Nephron progenitor cell (in vitro differentiated cells): ENCODE results near the gene TMEM87B.
A peak's percentile ranks its signal among the peaks of the same experiment; 100 is the strongest.

Source experiments
- DNase-seq: peaks from one replicate; pipeline ENCODE4 v3.0.0; 2021
- H3K27ac Mint-ChIP-seq: 2 replicates; pipeline ENCODE4 v1.8.0; 2021; ENCODE audit warnings: mild to moderate bottlenecking, moderate library complexity, mixed read lengths
- H3K27me3 Mint-ChIP-seq: 2 replicates; pipeline ENCODE4 v1.8.0; 2021; ENCODE audit warnings: mild to moderate bottlenecking, low read depth, mixed read lengths; ENCODE audit not compliant: poor library complexity
- H3K36me3 Mint-ChIP-seq: 2 replicates; pipeline ENCODE4 v1.8.0; 2021; ENCODE audit warnings: low read depth, mixed read lengths
- H3K4me1 Mint-ChIP-seq: 2 replicates; pipeline ENCODE4 v1.8.0; 2021; ENCODE audit warnings: mixed read lengths
- H3K4me3 Mint-ChIP-seq: 2 replicates; pipeline ENCODE4 v1.8.0; 2021; ENCODE audit warnings: mild to moderate bottlenecking, moderate library complexity, mixed read lengths
- H3K9me3 Mint-ChIP-seq: 2 replicates; pipeline ENCODE4 v1.8.0; 2021; ENCODE audit warnings: mild to moderate bottlenecking, moderate library complexity, mixed read lengths
- TF ChIP-seq, protein P1 (sequence below): fragments of 200-600 bp; sonication (generic); IDR thresholded peaks from 2 replicates; pipeline ENCODE4 v1.5.0; 2021; ENCODE audit warnings: antibody characterized with exemption

TMEM87B gene

GRCh38 chr2:112047537-112048235 is 7.4 kb upstream of the TMEM87B start:
- Mint-ChIP-seq H3K4me1 (peaks cover 12% of the 10 kb centered on the region), H3K4me3 (no peak overlapping the region), H3K9me3 (peaks cover 65% of the 10 kb centered on the region), H3K36me3 (peaks cover 21% of the 10 kb centered on the region), H3K27ac (no peak overlapping the region), H3K27me3 (peaks cover 5% of the 10 kb centered on the region)
- DNase-seq, result no peak
- TF ChIP-seq, protein P1, sequence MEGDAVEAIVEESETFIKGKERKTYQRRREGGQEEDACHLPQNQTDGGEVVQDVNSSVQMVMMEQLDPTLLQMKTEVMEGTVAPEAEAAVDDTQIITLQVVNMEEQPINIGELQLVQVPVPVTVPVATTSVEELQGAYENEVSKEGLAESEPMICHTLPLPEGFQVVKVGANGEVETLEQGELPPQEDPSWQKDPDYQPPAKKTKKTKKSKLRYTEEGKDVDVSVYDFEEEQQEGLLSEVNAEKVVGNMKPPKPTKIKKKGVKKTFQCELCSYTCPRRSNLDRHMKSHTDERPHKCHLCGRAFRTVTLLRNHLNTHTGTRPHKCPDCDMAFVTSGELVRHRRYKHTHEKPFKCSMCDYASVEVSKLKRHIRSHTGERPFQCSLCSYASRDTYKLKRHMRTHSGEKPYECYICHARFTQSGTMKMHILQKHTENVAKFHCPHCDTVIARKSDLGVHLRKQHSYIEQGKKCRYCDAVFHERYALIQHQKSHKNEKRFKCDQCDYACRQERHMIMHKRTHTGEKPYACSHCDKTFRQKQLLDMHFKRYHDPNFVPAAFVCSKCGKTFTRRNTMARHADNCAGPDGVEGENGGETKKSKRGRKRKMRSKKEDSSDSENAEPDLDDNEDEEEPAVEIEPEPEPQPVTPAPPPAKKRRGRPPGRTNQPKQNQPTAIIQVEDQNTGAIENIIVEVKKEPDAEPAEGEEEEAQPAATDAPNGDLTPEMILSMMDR, result no peak

GRCh38 chr2:112048236-112048592 is 6.9 kb upstream of the TMEM87B start:
- TF ChIP-seq, protein P1, result no peak
- DNase-seq, result no peak
- H3K27ac Mint-ChIP-seq, result no peak overlapping the region
- no peak overlapping the region for H3K4me3 Mint-ChIP-seq
- peaks cover 22% of the 10 kb centered on the region for H3K36me3 Mint-ChIP-seq
- H3K27me3 Mint-ChIP-seq, result peaks cover 5% of the 10 kb centered on the region
- peaks cover 14% of the 10 kb centered on the region for H3K4me1 Mint-ChIP-seq
- H3K9me3 Mint-ChIP-seq, result peaks cover 69% of the 10 kb centered on the region

DNA sequence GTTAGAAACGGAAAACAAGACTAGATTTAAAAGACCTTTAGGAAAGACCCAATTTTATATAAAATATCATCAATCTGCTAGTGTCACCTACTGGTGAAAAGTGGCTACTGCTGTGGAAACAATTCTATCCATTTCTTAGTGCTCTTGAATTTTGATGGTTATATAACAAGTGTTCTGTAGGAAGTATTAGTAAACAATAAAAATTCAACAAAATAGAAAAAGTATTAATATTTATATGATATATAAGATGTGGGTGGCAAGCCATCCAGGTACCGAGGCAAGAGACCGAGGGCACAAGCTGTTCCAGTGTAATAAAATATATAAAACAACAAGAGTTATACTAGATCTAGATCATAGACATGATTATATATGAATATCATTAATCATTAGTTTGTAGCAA is 6.2 kb upstream of the TMEM87B start:
- TF ChIP-seq, protein P1, result peak; percentile 88
- peaks cover 5% of the 10 kb centered on the region for H3K27me3 Mint-ChIP-seq
- peaks cover 67% of the 10 kb centered on the region for H3K9me3 Mint-ChIP-seq
- H3K36me3 Mint-ChIP-seq, result peaks cover 26% of the 10 kb centered on the region
- no peak for DNase-seq
- peaks cover 20% of the 10 kb centered on the region for H3K4me1 Mint-ChIP-seq
- H3K27ac Mint-ChIP-seq, result no peak overlapping the region
- no peak overlapping the region for H3K4me3 Mint-ChIP-seq

DNA sequence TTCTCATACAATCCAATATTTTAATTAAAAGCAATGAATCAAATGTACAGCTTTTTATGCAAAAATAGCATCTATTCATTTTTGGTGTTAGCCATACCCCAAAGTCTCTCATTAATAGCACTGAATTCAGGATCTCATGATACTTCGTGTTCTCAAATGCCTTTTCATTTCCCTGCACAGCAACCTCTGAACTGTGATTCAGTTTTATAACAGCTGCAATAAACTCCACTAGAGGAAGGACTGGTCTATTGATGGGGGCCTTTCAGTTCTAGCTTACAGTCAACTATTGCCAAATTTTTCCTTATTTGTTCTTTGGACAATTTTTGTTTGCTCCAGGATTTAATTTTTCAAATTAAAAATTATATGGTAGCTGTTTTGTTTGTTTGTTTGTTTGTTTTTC is 4.8 kb upstream of the TMEM87B start:
- Mint-ChIP-seq H3K9me3 (peaks cover 53% of the 10 kb centered on the region), H3K4me3 (no peak overlapping the region), H3K4me1 (peaks cover 23% of the 10 kb centered on the region), H3K27ac (no peak overlapping the region), H3K27me3 (peaks cover 5% of the 10 kb centered on the region), H3K36me3 (peaks cover 23% of the 10 kb centered on the region)
- TF ChIP-seq, protein P1, result no peak
- DNase-seq, result no peak

- peak; percentile 100 for DNase-seq
- peaks cover 29% of the 10 kb centered on the region for H3K9me3 Mint-ChIP-seq
- H3K27me3 Mint-ChIP-seq, result no peaks in the 10 kb centered on the region
- peak overlapping the region; percentile 95 for H3K4me3 Mint-ChIP-seq
- peaks cover 19% of the 10 kb centered on the region for H3K36me3 Mint-ChIP-seq
- TF ChIP-seq, protein P1, result no peak
- H3K27ac Mint-ChIP-seq, result peak overlapping the region; percentile 99
- H3K4me1 Mint-ChIP-seq, result peaks cover 26% of the 10 kb centered on the region
These were observed 887 bp upstream of the TMEM87B start for GRCh38 chr2:112053917-112054846.
